Stomach (tissue), 4 donors: ENCODE measurements around the gene IER5.

Experiments
- POLR2A ChIP-seq, 4 donors: fragments of 450-650 bp; IDR thresholded peaks; one replicate each; pipeline ENCODE4 v1.6.1; 2016; ENCODE audit warnings: antibody characterized with exemption in 4 of 4, control low read depth in 2 of 4, mild to moderate bottlenecking in 1 of 4, moderate library complexity in 1 of 4
- POLR2AphosphoS5 ChIP-seq, 3 donors: sonication (generic); formaldehyde crosslinking; IDR thresholded peaks; one replicate each; pipeline ENCODE4 v1.6.1; 2016; ENCODE audit warnings: antibody characterized with exemption in 3 of 3
- TF ChIP-seq, protein P1 (sequence below), 7 experiments: fragments of 450-650 bp in 4 of 7; fragments of 200-600 bp in 3 of 7; sonication (generic) in 3 of 7; IDR thresholded peaks; one replicate each; pipeline ENCODE4 v1.5.1; 2016 to 2019; ENCODE audit warnings: antibody characterized with exemption in 7 of 7, control low read depth in 2 of 7, mild to moderate bottlenecking in 1 of 7

DNA sequence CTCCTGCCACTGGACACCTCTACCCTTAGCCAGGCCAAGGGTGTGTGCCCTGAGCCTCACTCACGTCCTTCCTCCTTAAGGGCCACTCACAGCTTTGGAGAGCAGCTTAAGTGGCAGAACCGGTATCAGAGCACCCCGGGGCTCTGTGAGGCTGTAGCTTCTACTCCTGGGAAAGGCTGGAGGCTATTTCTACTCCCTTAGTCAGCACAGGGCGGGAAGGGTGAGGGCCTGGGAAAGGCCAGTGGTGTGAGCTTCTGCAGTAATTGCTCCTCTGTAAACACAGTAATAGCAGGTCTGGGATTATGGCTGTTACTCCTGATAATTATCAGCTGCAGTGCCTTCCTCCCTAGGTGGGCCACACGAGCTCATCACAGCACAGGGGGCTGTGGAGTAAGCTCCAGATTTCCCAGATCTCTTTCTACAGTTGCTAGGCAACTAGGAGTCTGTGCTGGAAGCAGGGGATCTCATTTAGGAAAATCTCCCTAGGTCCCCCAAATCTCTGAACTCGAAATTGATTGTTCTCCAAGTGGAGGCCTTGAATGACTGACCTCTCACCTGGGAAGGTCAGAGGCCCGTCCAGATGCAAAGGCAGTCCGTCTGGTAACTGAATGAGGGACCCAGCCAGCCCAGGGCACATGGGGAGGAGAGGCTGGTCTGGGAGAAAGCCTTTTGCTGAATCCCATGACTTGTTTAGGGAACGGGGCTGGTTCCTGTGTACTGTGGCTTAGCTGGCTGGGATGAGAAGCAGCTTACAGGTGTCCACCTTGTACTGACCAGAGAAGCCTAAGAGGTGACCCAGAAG is 29.3 kb downstream of the IER5 start:
- TF ChIP-seq, protein P1, sequence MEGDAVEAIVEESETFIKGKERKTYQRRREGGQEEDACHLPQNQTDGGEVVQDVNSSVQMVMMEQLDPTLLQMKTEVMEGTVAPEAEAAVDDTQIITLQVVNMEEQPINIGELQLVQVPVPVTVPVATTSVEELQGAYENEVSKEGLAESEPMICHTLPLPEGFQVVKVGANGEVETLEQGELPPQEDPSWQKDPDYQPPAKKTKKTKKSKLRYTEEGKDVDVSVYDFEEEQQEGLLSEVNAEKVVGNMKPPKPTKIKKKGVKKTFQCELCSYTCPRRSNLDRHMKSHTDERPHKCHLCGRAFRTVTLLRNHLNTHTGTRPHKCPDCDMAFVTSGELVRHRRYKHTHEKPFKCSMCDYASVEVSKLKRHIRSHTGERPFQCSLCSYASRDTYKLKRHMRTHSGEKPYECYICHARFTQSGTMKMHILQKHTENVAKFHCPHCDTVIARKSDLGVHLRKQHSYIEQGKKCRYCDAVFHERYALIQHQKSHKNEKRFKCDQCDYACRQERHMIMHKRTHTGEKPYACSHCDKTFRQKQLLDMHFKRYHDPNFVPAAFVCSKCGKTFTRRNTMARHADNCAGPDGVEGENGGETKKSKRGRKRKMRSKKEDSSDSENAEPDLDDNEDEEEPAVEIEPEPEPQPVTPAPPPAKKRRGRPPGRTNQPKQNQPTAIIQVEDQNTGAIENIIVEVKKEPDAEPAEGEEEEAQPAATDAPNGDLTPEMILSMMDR (IDR thresholded peaks at IDR 0.05), result no peak
- TF ChIP-seq POLR2A (IDR thresholded peaks at IDR 0.05) (no peak), POLR2AphosphoS5 (IDR thresholded peaks at IDR 0.05) (no peak)
